HG03378 (cell line): ENCODE measurements around the gene MMEL1.
"Not testable (repeated sequence)": the region's sequence is repeated elsewhere in the genome, so short reads cannot be mapped to it uniquely, and the experiment has no call there.

ENCODE experiments used
- ATAC-seq: cut with Tn5 transposase; IDR thresholded peaks from one replicate; pipeline ENCODE4 v1.9.1; 2021; ENCODE audit warnings: mild to moderate bottlenecking, moderate library complexity; ENCODE audit not compliant: unreplicated experiment

Gene MMEL1

GRCh38 chr1:2560299-2561073 lies 72.3 kb downstream of the MMEL1 start:
- ATAC-seq, result no peak

- ATAC-seq, result no peak
These were observed 73.1 kb downstream of the MMEL1 start for GRCh38 chr1:2559509-2560298.

GRCh38 chr1:2558861-2559260 lies 74.0 kb downstream of the MMEL1 start:
- ATAC-seq, result no peak

- no peak for ATAC-seq
These were observed 74.4 kb downstream of the MMEL1 start for GRCh38 chr1:2558420-2558819.

GRCh38 chr1:2557482-2558400 lies 75.1 kb downstream of the MMEL1 start:
- ATAC-seq, result no peak

GRCh38 chr1:2556678-2557481 lies 75.9 kb downstream of the MMEL1 start:
- ATAC-seq, result no peak

- no peak for ATAC-seq
These were observed 76.5 kb downstream of the MMEL1 start, which contains the start of gene TNFRSF14 for GRCh38 chr1:2556277-2556677. Gene TNFRSF14 (plus strand): TSS chr1:2556371. CDS start chr1:2556665, 294 bp downstream.

- no peak for ATAC-seq
These were observed 77.1 kb downstream of the MMEL1 start for GRCh38 chr1:2555634-2556276.

- ATAC-seq, result no peak
These were observed 78.0 kb downstream of the MMEL1 start for GRCh38 chr1:2554621-2555387.

- no peak for ATAC-seq
These were observed 78.8 kb downstream of the MMEL1 start for GRCh38 chr1:2553871-2554620.

GRCh38 chr1:2553076-2553475 lies 79.7 kb downstream of the MMEL1 start:
- not testable (repeated sequence) for ATAC-seq

GRCh38 chr1:2552189-2552588 lies 80.6 kb downstream of the MMEL1 start:
- ATAC-seq, result no peak

- ATAC-seq, result not testable (repeated sequence)
These were observed 81.3 kb downstream of the MMEL1 start for GRCh38 chr1:2551544-2551943.

GRCh38 chr1:2550309-2550861 lies 82.4 kb downstream of the MMEL1 start:
- ATAC-seq, result not testable (repeated sequence)

GRCh38 chr1:2549367-2550029 lies 83.3 kb downstream of the MMEL1 start:
- ATAC-seq, result not testable (repeated sequence)

- peak; percentile 22 for ATAC-seq
These were observed 84.7 kb downstream of the MMEL1 start for GRCh38 chr1:2548068-2548589.
